HS-5 (cell line): ENCODE results near the gene TES.
A peak's percentile ranks its signal among the peaks of the same experiment; 100 is the strongest.
"Not testable (repeated sequence)": the region's sequence is repeated elsewhere in the genome, so short reads cannot be mapped to it uniquely, and the experiment has no call there.

Experiments
- DNase-seq: peaks from one replicate; pipeline ENCODE4 v3.0.0-alpha.2; 2012; ENCODE audit warnings: low read depth

The TES gene

GRCh38 chr7:116210345-116211005 lies at the start of gene TES:
TSS of gene TES (plus strand) at chr7:116210539. CDS start at chr7:116210708, 169 bp downstream.
- DNase-seq, result no peak

GRCh38 chr7:116161728-116162127 lies 48.6 kb upstream of the TES start:
- no peak for DNase-seq

GRCh38 chr7:116162254-116162653 lies 48.1 kb upstream of the TES start:
- DNase-seq, result no peak

- no peak for DNase-seq
These were observed 47.3 kb upstream of the TES start for GRCh38 chr7:116162992-116163391.

- no peak for DNase-seq
These were observed 45.6 kb upstream of the TES start for GRCh38 chr7:116164552-116165306.

- DNase-seq, result no peak
These were observed 44.6 kb upstream of the TES start for GRCh38 chr7:116165717-116166116.

GRCh38 chr7:116166156-116166555 lies 44.2 kb upstream of the TES start:
- no peak for DNase-seq

- DNase-seq, result no peak
These were observed 43.2 kb upstream of the TES start for GRCh38 chr7:116167177-116167576.

GRCh38 chr7:116169060-116169459 lies 41.3 kb upstream of the TES start:
- DNase-seq, result peak; percentile 48

- DNase-seq, result no peak
These were observed 40.2 kb upstream of the TES start for GRCh38 chr7:116170180-116170579.

- no peak for DNase-seq
These were observed 39.2 kb upstream of the TES start for GRCh38 chr7:116171094-116171493.

GRCh38 chr7:116172353-116172752 lies 38.0 kb upstream of the TES start:
- DNase-seq, result no peak

- no peak for DNase-seq
These were observed 37.0 kb upstream of the TES start for GRCh38 chr7:116173051-116174028.

- DNase-seq, result not testable (repeated sequence)
These were observed 35.2 kb upstream of the TES start for GRCh38 chr7:116175095-116175494.

GRCh38 chr7:116176226-116176625 lies 34.1 kb upstream of the TES start:
- no peak for DNase-seq

GRCh38 chr7:116177009-116177408 lies 33.3 kb upstream of the TES start:
- peak; percentile 74 for DNase-seq

GRCh38 chr7:116180302-116180701 lies 30.0 kb upstream of the TES start:
- DNase-seq, result no peak

- DNase-seq, result no peak
These were observed 28.3 kb upstream of the TES start for GRCh38 chr7:116182023-116182422.

GRCh38 chr7:116185450-116185849 lies 24.9 kb upstream of the TES start:
- no peak for DNase-seq

GRCh38 chr7:116185956-116186355 lies 24.4 kb upstream of the TES start:
- no peak for DNase-seq

- DNase-seq, result no peak
These were observed 22.9 kb upstream of the TES start for GRCh38 chr7:116187400-116187799.

GRCh38 chr7:116193329-116194087 lies 16.8 kb upstream of the TES start:
- DNase-seq, result no peak
